ENCODE results near the gene ABCA10. TPM values are rescaled to one million over a fixed set of nuclear protein-coding genes. Genes with fewer than 3 reads are reported as not detected.
"Not testable (repeated sequence)": the region's sequence is repeated elsewhere in the genome, so short reads cannot be mapped to it uniquely, and the experiment has no call there.

Gene ABCA10
- polyA plus RNA-seq (2011; rRNA removed) = 0.38 and 0.66 TPM in 2 replicates
- polyA plus RNA-seq (2012; cell fraction: cytosol; rRNA removed) = 0.03 and 0.04 TPM in 2 replicates
- polyA plus RNA-seq (2012; cell fraction: nucleus; rRNA removed) = 0.04 and 0.05 TPM in 2 replicates
- 0.16 to 0.22 TPM (median 0.17 TPM) in 3 replicates for polyA plus RNA-seq (2017; fragmentation: RNase III; extraction: RNeasy Plus Mini Kit Qiagen cat#74134 plus additional on column Dnase treatment)
- polyA minus RNA-seq (2011; rRNA and poly(A)+ RNA removed) = 0.19 TPM in 1 of 2 replicates, not detected in the other

GRCh38 chr17:69228576-69228975, at the start of gene ABCA10:
ABCA10 (minus strand) TSS chr17:69228824; CDS start chr17:69225358, 3,466 bp downstream.
- FAIRE-seq (no peak), ATAC-seq (no peak), DNase-seq (ENCODE audit: low read depth in 1 of 2, low spot score in 1 of 2) (no peak)
- Histone ChIP-seq H3K4me1 (no peaks in the 10 kb centered on the region), H3K9me3 (0 out of 3 replicates have a peak, but pooled peaks cover 1% of the 10 kb centered on the region), H3K27ac (no peak within 1 kb of the TSS), H3K4me3 (no peak within 1 kb of the TSS), H3K4me2 (no peak within 1 kb of the TSS)
- POLR2A ChIA-PET = no interaction called here
- WGBS (ENCODE audit: missing lambda C conversion rate) = 69% methylated on average over 1 of the region's 1 CpG
- CTCF ChIA-PET = interaction anchor here (1.1 to 13.3 kb wide), 2 partner anchors 11 to 452 kb away, joined by 3 to 278 read pairs; no protein-coding TSS in a partner anchor
- no peak for TF ChIP-seq NPAS2 (CRISPR knock-in tag; IDR thresholded peaks at IDR 0.05; ENCODE audit: borderline replicate concordance)
- no peak for TF ChIP-seq PHF8 (IDR thresholded peaks at IDR 0.05; ENCODE audit: borderline replicate concordance, low read depth)
- no peak for TF ChIP-seq RAD21 (conservative IDR thresholded peaks at IDR 0.05 in 1 of 2, IDR thresholded peaks at IDR 0.05 in 1 of 2)
- TF ChIP-seq KDM5A (IDR thresholded peaks at IDR 0.05) = no peak
- no peak for TF ChIP-seq ZFP36 (IDR thresholded peaks at IDR 0.05; ENCODE audit: borderline replicate concordance, partially characterized antibody)
- TF ChIP-seq HOXB5 (CRISPR knock-in tag; IDR thresholded peaks at IDR 0.05) = no peak
- no peak for TF ChIP-seq POLR2AphosphoS2 (conservative IDR thresholded peaks at IDR 0.05; ENCODE audit: low read length)
- no peak for TF ChIP-seq ZSCAN20 (CRISPR knock-in tag; IDR thresholded peaks at IDR 0.05)
- TF ChIP-seq RFX5 (IDR thresholded peaks at IDR 0.05) = no peak
- TF ChIP-seq ELK1 (IDR thresholded peaks at IDR 0.05; ENCODE audit: low read depth, low read length) = no peak
- TF ChIP-seq MAX (IDR thresholded peaks at IDR 0.05) = no peak
- no peak for TF ChIP-seq ZNF302 (CRISPR knock-in tag; IDR thresholded peaks at IDR 0.05)
- no peak for TF ChIP-seq TFCP2L1 (CRISPR knock-in tag; IDR thresholded peaks at IDR 0.05)
- no peak for TF ChIP-seq NR3C1 (IDR thresholded peaks at IDR 0.05)

- DNase-seq (ENCODE audit: low read depth in 1 of 2, low spot score in 1 of 2); H3K27ac ChIP-seq; H3K4me2 ChIP-seq; FAIRE-seq; POLR2A ChIA-PET; ATAC-seq; H3K4me1 ChIP-seq; H3K4me3 ChIP-seq; H3K9me3 ChIP-seq: not testable (repeated sequence)
- WGBS (ENCODE audit: missing lambda C conversion rate) = 83% methylated on average over 4 of the region's 4 CpGs
- CTCF ChIA-PET = interaction anchor here (1.0 kb wide), 1 partner anchor 29 kb away, joined by 4 read pairs; no protein-coding TSS in a partner anchor
These were observed 47.7 kb upstream of the ABCA10 start for GRCh38 chr17:69276279-69276678.

- ChIA-PET POLR2A (no interaction called here), CTCF (interaction anchor here (1.0 kb wide), 1 partner anchor 28 kb away, joined by 4 read pairs; no protein-coding TSS in a partner anchor)
- DNase-seq (ENCODE audit: low read depth in 1 of 2, low spot score in 1 of 2) (no peak), FAIRE-seq (no peak), ATAC-seq (no peak)
- WGBS (ENCODE audit: missing lambda C conversion rate) = 77% methylated on average over 4 of the region's 4 CpGs
- Histone ChIP-seq H3K4me3 (no peak overlapping the region), H3K4me2 (no peak overlapping the region), H3K4me1 (no peaks in the 10 kb centered on the region), H3K9me3 (no peaks in the 10 kb centered on the region), H3K27ac (no peak overlapping the region)
- no peak for TF ChIP-seq NPAS2 (CRISPR knock-in tag; IDR thresholded peaks at IDR 0.05; ENCODE audit: borderline replicate concordance)
- no peak for TF ChIP-seq MAZ (IDR thresholded peaks at IDR 0.05; ENCODE audit: borderline replicate concordance, low read depth, low read length)
- no peak for TF ChIP-seq SMC3 (IDR thresholded peaks at IDR 0.05)
- no peak for TF ChIP-seq ZNF302 (CRISPR knock-in tag; IDR thresholded peaks at IDR 0.05)
- no peak for TF ChIP-seq EHMT2 (IDR thresholded peaks at IDR 0.05; ENCODE audit: low read depth)
- TF ChIP-seq EHF (CRISPR knock-in tag; IDR thresholded peaks at IDR 0.05) = no peak
- TF ChIP-seq PHF8 (IDR thresholded peaks at IDR 0.05; ENCODE audit: borderline replicate concordance, low read depth) = no peak
- TF ChIP-seq TP53 (CRISPR knock-in tag; IDR thresholded peaks at IDR 0.05) = no peak
- TF ChIP-seq NFE2L2 (conservative IDR thresholded peaks at IDR 0.05; ENCODE audit: low read length) = no peak
- no peak for TF ChIP-seq BHLHE40 (IDR thresholded peaks at IDR 0.05; ENCODE audit: low read depth, low read length)
- no peak for TF ChIP-seq RCOR1 (IDR thresholded peaks at IDR 0.05; ENCODE audit: low read depth, low read length)
These were observed 47.1 kb upstream of the ABCA10 start for GRCh38 chr17:69275751-69276150.
